ENCODE results near the gene TNRC6C. TPM values are rescaled to one million over a fixed set of nuclear protein-coding genes. Genes with fewer than 3 reads are reported as not detected.

TNRC6C gene
- total and polyA plus RNA-seq, 9 of the 15 experiments (the other 6 are each of a cell fraction or from before 2014, with no cell fraction given), result 0.20 to 4.9 (median 2.3) TPM

GRCh38 chr17:78127239-78127887 is 168.9 kb downstream of the TNRC6C start (continued):
- TF ChIP-seq, protein P1, sequence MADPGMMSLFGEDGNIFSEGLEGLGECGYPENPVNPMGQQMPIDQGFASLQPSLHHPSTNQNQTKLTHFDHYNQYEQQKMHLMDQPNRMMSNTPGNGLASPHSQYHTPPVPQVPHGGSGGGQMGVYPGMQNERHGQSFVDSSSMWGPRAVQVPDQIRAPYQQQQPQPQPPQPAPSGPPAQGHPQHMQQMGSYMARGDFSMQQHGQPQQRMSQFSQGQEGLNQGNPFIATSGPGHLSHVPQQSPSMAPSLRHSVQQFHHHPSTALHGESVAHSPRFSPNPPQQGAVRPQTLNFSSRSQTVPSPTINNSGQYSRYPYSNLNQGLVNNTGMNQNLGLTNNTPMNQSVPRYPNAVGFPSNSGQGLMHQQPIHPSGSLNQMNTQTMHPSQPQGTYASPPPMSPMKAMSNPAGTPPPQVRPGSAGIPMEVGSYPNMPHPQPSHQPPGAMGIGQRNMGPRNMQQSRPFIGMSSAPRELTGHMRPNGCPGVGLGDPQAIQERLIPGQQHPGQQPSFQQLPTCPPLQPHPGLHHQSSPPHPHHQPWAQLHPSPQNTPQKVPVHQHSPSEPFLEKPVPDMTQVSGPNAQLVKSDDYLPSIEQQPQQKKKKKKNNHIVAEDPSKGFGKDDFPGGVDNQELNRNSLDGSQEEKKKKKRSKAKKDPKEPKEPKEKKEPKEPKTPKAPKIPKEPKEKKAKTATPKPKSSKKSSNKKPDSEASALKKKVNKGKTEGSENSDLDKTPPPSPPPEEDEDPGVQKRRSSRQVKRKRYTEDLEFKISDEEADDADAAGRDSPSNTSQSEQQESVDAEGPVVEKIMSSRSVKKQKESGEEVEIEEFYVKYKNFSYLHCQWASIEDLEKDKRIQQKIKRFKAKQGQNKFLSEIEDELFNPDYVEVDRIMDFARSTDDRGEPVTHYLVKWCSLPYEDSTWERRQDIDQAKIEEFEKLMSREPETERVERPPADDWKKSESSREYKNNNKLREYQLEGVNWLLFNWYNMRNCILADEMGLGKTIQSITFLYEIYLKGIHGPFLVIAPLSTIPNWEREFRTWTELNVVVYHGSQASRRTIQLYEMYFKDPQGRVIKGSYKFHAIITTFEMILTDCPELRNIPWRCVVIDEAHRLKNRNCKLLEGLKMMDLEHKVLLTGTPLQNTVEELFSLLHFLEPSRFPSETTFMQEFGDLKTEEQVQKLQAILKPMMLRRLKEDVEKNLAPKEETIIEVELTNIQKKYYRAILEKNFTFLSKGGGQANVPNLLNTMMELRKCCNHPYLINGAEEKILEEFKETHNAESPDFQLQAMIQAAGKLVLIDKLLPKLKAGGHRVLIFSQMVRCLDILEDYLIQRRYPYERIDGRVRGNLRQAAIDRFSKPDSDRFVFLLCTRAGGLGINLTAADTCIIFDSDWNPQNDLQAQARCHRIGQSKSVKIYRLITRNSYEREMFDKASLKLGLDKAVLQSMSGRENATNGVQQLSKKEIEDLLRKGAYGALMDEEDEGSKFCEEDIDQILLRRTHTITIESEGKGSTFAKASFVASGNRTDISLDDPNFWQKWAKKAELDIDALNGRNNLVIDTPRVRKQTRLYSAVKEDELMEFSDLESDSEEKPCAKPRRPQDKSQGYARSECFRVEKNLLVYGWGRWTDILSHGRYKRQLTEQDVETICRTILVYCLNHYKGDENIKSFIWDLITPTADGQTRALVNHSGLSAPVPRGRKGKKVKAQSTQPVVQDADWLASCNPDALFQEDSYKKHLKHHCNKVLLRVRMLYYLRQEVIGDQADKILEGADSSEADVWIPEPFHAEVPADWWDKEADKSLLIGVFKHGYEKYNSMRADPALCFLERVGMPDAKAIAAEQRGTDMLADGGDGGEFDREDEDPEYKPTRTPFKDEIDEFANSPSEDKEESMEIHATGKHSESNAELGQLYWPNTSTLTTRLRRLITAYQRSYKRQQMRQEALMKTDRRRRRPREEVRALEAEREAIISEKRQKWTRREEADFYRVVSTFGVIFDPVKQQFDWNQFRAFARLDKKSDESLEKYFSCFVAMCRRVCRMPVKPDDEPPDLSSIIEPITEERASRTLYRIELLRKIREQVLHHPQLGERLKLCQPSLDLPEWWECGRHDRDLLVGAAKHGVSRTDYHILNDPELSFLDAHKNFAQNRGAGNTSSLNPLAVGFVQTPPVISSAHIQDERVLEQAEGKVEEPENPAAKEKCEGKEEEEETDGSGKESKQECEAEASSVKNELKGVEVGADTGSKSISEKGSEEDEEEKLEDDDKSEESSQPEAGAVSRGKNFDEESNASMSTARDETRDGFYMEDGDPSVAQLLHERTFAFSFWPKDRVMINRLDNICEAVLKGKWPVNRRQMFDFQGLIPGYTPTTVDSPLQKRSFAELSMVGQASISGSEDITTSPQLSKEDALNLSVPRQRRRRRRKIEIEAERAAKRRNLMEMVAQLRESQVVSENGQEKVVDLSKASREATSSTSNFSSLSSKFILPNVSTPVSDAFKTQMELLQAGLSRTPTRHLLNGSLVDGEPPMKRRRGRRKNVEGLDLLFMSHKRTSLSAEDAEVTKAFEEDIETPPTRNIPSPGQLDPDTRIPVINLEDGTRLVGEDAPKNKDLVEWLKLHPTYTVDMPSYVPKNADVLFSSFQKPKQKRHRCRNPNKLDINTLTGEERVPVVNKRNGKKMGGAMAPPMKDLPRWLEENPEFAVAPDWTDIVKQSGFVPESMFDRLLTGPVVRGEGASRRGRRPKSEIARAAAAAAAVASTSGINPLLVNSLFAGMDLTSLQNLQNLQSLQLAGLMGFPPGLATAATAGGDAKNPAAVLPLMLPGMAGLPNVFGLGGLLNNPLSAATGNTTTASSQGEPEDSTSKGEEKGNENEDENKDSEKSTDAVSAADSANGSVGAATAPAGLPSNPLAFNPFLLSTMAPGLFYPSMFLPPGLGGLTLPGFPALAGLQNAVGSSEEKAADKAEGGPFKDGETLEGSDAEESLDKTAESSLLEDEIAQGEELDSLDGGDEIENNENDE (IDR thresholded peaks at IDR 0.05; ENCODE audit: low read depth, low read length), result no peak
- no peak for TF ChIP-seq CUX1 (CRISPR knock-in tag; IDR thresholded peaks at IDR 0.05)
- no peak for TF ChIP-seq ELF2 (CRISPR knock-in tag; IDR thresholded peaks at IDR 0.05)
- no peak for TF ChIP-seq TRIM24 (IDR thresholded peaks at IDR 0.05)
- peak; percentile 35; the same call in 1 of the 2 replicates for TF ChIP-seq CXXC5 (CRISPR knock-in tag; IDR thresholded peaks at IDR 0.05)
- peak; percentile 19; the same call in 1 of the 2 replicates for TF ChIP-seq NFIC (IDR thresholded peaks at IDR 0.05)
- TF ChIP-seq ZSCAN29 (IDR thresholded peaks at IDR 0.05), result no peak
- 0 out of 2 replicates have a peak, but pooled peaks have one; percentile 48 for TF ChIP-seq GATAD2A (IDR thresholded peaks at IDR 0.05)
- TF ChIP-seq PML (IDR thresholded peaks at IDR 0.05; ENCODE audit: low read length), result peak; percentile 39; the same call in 1 of the 2 replicates
- TF ChIP-seq MCM7 (IDR thresholded peaks at IDR 0.05), result no peak
- no peak for TF ChIP-seq ZNF282 (CRISPR knock-in tag; IDR thresholded peaks at IDR 0.05)
- no peak for TF ChIP-seq IRF9 (tag; IDR thresholded peaks at IDR 0.05)
